GM12874 (cell line): ENCODE measurements around the gene NISCH.

Source experiments
- CTCF ChIP-seq: IDR thresholded peaks from 2 replicates; pipeline ENCODE4 v1.5.1; 2011; ENCODE audit warnings: low read depth, mild to moderate bottlenecking, control low read depth, low read length, moderate library complexity; ENCODE audit not compliant: insufficient read depth

Gene NISCH

GRCh38 chr3:52521488-52521824 is 66.1 kb downstream of the NISCH start:
- no peak for TF ChIP-seq CTCF

- TF ChIP-seq CTCF: no peak
These were observed 66.7 kb downstream of the NISCH start for GRCh38 chr3:52521881-52522650.

- TF ChIP-seq CTCF: no peak
These were observed 67.3 kb downstream of the NISCH start for GRCh38 chr3:52522651-52523251.

GRCh38 chr3:52523386-52524257 is 68.2 kb downstream of the NISCH start:
- TF ChIP-seq CTCF: no peak

GRCh38 chr3:52524258-52524751 is 68.9 kb downstream of the NISCH start:
- no peak for TF ChIP-seq CTCF

- TF ChIP-seq CTCF: no peak
These were observed 69.6 kb downstream of the NISCH start for GRCh38 chr3:52524752-52525679.
